Activated naive CD8-positive, alpha-beta T cell treated with anti-CD3 and anti-CD28 coated beads for 36 hours (primary cell): ENCODE measurements around the gene DDX24. TPM values are rescaled to one million over a fixed set of nuclear protein-coding genes. Genes with fewer than 3 reads are reported as not detected.

ENCODE experiments used
- DNase-seq: peaks from one replicate; pipeline ENCODE4 v3.0.0; 2021
- H3K27ac Mint-ChIP-seq: one replicate; pipeline ENCODE4 v1.8.0; 2022; ENCODE audit warnings: mild to moderate bottlenecking, moderate library complexity, mixed read lengths
- H3K27me3 Mint-ChIP-seq: one replicate; pipeline ENCODE4 v1.8.0; 2022; ENCODE audit warnings: mild to moderate bottlenecking, mixed read lengths
- H3K36me3 Mint-ChIP-seq: one replicate; pipeline ENCODE4 v1.8.0; 2021; ENCODE audit warnings: mild to moderate bottlenecking, mixed read lengths
- H3K4me1 Mint-ChIP-seq: one replicate; pipeline ENCODE4 v1.8.0; 2021; ENCODE audit warnings: mixed read lengths
- H3K4me3 Mint-ChIP-seq: one replicate; pipeline ENCODE4 v1.8.0; 2022; ENCODE audit warnings: mild to moderate bottlenecking, moderate library complexity, mixed read lengths
- H3K9me3 Mint-ChIP-seq: one replicate; pipeline ENCODE4 v1.8.0; 2022; ENCODE audit warnings: mixed read lengths
- total RNA-seq, 2 experiments: library from RNA; stranded (reverse); gene quantifications; one replicate each; pipeline ENCODE4 v1.2.3, GENCODE V29; 2021

The DDX24 gene
- total RNA-seq, 2 experiments from 2014 or later, result 320 to 332 TPM

GRCh38 chr14:94041551-94042346, 39.3 kb downstream of the DDX24 start:
- Mint-ChIP-seq H3K4me3 (no peak overlapping the region), H3K27me3 (no peaks in the 10 kb centered on the region), H3K4me1 (peaks cover 1% of the 10 kb centered on the region)

GRCh38 chr14:94040796-94041195, 40.2 kb downstream of the DDX24 start:
- no peak for DNase-seq
- peaks cover 3% of the 10 kb centered on the region for H3K4me1 Mint-ChIP-seq
- no peaks in the 10 kb centered on the region for H3K27me3 Mint-ChIP-seq
- H3K27ac Mint-ChIP-seq, result no peak overlapping the region
- no peak overlapping the region for H3K4me3 Mint-ChIP-seq
- no peaks in the 10 kb centered on the region for H3K36me3 Mint-ChIP-seq
- no peaks in the 10 kb centered on the region for H3K9me3 Mint-ChIP-seq

More at GRCh38 chr14:94041551-94042346, 39.3 kb downstream of the DDX24 start:
- Mint-ChIP-seq H3K9me3 (no peaks in the 10 kb centered on the region), H3K27ac (no peak overlapping the region), H3K36me3 (no peaks in the 10 kb centered on the region)
- no peak for DNase-seq

GRCh38 chr14:94040247-94040646, 40.8 kb downstream of the DDX24 start:
- H3K36me3 Mint-ChIP-seq, result no peaks in the 10 kb centered on the region
- H3K9me3 Mint-ChIP-seq, result no peaks in the 10 kb centered on the region
- H3K27me3 Mint-ChIP-seq, result no peaks in the 10 kb centered on the region
- DNase-seq, result no peak
- H3K4me1 Mint-ChIP-seq, result peaks cover 3% of the 10 kb centered on the region
- H3K27ac Mint-ChIP-seq, result no peak overlapping the region
- no peak overlapping the region for H3K4me3 Mint-ChIP-seq

- Mint-ChIP-seq H3K9me3 (no peaks in the 10 kb centered on the region), H3K4me1 (peaks cover 3% of the 10 kb centered on the region), H3K27ac (peak overlapping the region; percentile 19), H3K36me3 (no peaks in the 10 kb centered on the region), H3K27me3 (no peaks in the 10 kb centered on the region), H3K4me3 (no peak overlapping the region)
- DNase-seq, result no peak
These were observed 41.9 kb downstream of the DDX24 start for GRCh38 chr14:94038921-94039629.

DNA sequence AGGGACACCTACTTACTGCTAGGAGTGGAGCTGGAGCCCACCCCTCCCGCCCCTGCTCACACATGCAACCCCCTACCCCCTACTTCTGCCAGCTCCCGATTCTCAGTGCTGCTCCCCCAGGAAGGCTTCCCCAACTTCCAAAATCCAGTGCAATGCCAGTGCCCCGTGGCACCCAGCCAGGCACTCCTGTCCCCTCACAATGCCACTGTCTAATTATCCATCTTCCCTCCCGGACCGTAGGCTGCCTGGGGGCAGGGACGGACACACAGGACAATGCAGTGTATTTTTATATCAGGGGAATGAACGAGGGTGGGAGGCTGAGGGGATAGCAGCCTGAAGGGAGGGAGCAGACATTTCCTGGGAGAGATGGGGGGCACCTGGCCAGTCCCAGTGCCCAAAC, 42.5 kb downstream of the DDX24 start:
- Mint-ChIP-seq H3K4me1 (peaks cover 3% of the 10 kb centered on the region), H3K9me3 (no peaks in the 10 kb centered on the region), H3K27me3 (no peaks in the 10 kb centered on the region), H3K27ac (no peak overlapping the region), H3K36me3 (no peaks in the 10 kb centered on the region), H3K4me3 (no peak overlapping the region)
- no peak for DNase-seq

DNA sequence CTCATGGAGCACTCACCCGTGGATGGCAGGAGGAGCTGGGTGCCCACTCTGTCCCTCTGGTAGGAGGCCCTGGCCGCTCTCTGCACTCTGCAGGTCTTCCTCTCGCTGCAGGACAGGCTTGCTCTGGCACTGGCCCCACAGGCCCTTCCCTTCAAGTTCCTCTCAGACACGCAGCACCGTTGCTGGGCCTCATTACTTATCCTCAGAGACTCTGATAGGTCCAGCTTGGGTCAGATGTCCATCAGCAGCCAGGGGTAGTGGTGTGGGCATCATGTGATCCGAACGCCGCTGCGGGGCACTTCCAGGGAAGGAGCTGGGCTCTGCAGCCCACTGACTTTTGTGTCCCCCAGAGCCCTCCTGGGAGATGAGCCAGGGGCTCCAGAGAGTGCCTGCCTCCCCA, 43.0 kb downstream of the DDX24 start:
- H3K9me3 Mint-ChIP-seq, result no peaks in the 10 kb centered on the region
- H3K27ac Mint-ChIP-seq, result no peak overlapping the region
- H3K36me3 Mint-ChIP-seq, result no peaks in the 10 kb centered on the region
- no peaks in the 10 kb centered on the region for H3K27me3 Mint-ChIP-seq
- no peak overlapping the region for H3K4me3 Mint-ChIP-seq
- no peak for DNase-seq
- peaks cover 3% of the 10 kb centered on the region for H3K4me1 Mint-ChIP-seq

GRCh38 chr14:94036313-94037167, 44.5 kb downstream of the DDX24 start:
- H3K9me3 Mint-ChIP-seq, result no peaks in the 10 kb centered on the region
- H3K4me3 Mint-ChIP-seq, result no peak overlapping the region
- peak; percentile 70 for DNase-seq
- H3K4me1 Mint-ChIP-seq, result peaks cover 3% of the 10 kb centered on the region
- H3K36me3 Mint-ChIP-seq, result no peaks in the 10 kb centered on the region
- no peak overlapping the region for H3K27ac Mint-ChIP-seq
- H3K27me3 Mint-ChIP-seq, result no peaks in the 10 kb centered on the region

- no peak for DNase-seq
- no peak overlapping the region for H3K27ac Mint-ChIP-seq
These were observed 46.1 kb downstream of the DDX24 start for GRCh38 chr14:94034886-94035285.

DNA sequence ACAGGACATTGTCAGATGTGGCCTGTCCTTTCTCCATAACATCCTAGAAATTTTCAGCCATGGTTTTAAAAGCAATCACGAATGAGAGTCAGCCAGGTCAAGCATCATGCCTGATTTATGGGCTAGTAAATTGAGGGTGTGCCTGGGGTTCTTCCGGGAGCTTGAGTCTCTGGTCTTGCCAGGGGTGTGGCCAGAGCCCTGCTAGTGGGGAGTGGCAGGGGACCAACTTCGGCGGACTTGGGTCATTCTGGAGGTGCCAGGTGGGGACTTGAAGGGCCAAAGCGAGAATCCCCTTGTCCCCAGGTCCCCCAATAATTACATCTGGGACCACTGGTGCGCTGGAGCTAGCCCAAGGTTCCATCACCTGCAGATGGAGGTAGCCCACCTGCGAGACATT, 49.1 kb downstream of the DDX24 start:
- Mint-ChIP-seq H3K36me3 (no peaks in the 10 kb centered on the region), H3K4me1 (peaks cover 3% of the 10 kb centered on the region), H3K27ac (no peak overlapping the region), H3K4me3 (no peak overlapping the region), H3K27me3 (no peaks in the 10 kb centered on the region), H3K9me3 (no peaks in the 10 kb centered on the region)
- DNase-seq, result no peak

More at GRCh38 chr14:94034886-94035285, 46.1 kb downstream of the DDX24 start:
- no peaks in the 10 kb centered on the region for H3K27me3 Mint-ChIP-seq
- no peaks in the 10 kb centered on the region for H3K36me3 Mint-ChIP-seq
- H3K9me3 Mint-ChIP-seq, result no peaks in the 10 kb centered on the region
- H3K4me1 Mint-ChIP-seq, result peaks cover 3% of the 10 kb centered on the region
- no peak overlapping the region for H3K4me3 Mint-ChIP-seq

GRCh38 chr14:94031161-94031882, 49.7 kb downstream of the DDX24 start:
- Mint-ChIP-seq H3K4me1 (no peaks in the 10 kb centered on the region), H3K36me3 (no peaks in the 10 kb centered on the region), H3K27me3 (no peaks in the 10 kb centered on the region)

GRCh38 chr14:94030571-94030970, 50.4 kb downstream of the DDX24 start:
- Mint-ChIP-seq H3K27me3 (no peaks in the 10 kb centered on the region), H3K4me3 (no peak overlapping the region), H3K9me3 (no peaks in the 10 kb centered on the region), H3K36me3 (no peaks in the 10 kb centered on the region), H3K4me1 (peaks cover 4% of the 10 kb centered on the region), H3K27ac (no peak overlapping the region)
- no peak for DNase-seq

More at GRCh38 chr14:94031161-94031882, 49.7 kb downstream of the DDX24 start:
- Mint-ChIP-seq H3K9me3 (no peaks in the 10 kb centered on the region), H3K27ac (no peak overlapping the region), H3K4me3 (no peak overlapping the region)
- no peak for DNase-seq

- no peaks in the 10 kb centered on the region for H3K9me3 Mint-ChIP-seq
- no peaks in the 10 kb centered on the region for H3K36me3 Mint-ChIP-seq
- no peak overlapping the region for H3K4me3 Mint-ChIP-seq
- DNase-seq, result no peak
- H3K27ac Mint-ChIP-seq, result no peak overlapping the region
- peaks cover 4% of the 10 kb centered on the region for H3K4me1 Mint-ChIP-seq
- H3K27me3 Mint-ChIP-seq, result no peaks in the 10 kb centered on the region
These were observed 51.3 kb downstream of the DDX24 start for GRCh38 chr14:94029671-94030203.

DNA sequence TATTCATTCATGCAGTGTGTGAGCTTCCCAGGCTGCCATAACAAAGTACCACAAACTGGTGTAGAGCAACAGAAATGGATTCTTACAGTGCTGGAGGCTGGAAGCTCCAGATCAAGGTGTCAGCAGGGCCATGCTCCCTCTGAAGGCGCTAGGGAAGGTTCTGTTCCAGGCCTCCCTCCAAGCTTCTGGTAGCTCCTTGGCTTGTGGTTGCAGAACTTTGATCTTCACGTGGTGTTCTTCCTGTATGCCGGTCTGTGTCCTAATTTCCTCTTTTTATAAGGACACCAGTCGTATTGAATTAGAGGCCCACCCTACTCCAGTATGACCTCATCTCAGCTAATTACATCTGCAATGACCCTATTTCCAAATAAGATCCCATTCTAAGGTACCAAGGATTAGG, 51.7 kb downstream of the DDX24 start:
- Mint-ChIP-seq H3K27me3 (no peaks in the 10 kb centered on the region), H3K4me3 (no peak overlapping the region), H3K9me3 (no peaks in the 10 kb centered on the region), H3K4me1 (peaks cover 4% of the 10 kb centered on the region), H3K36me3 (no peaks in the 10 kb centered on the region), H3K27ac (no peak overlapping the region)
- no peak for DNase-seq

DNA sequence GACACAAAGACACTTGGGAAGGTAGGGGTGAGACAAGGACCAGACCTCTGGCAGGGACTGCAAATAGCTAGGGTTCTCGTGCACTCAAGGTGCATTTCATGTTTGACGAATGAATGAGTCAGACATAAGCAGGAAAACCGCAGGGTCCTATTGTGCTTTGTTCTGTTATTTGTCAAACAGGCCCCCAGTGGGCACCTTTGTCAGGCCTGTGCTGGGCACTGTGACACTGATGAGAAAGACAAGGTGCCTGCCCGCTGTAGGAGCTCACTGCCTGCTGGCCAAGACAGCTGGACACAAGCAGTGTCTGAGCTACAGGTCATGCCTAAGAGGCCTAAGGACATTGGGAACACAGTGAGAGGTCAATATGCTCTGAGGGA, 52.6 kb downstream of the DDX24 start:
- Mint-ChIP-seq H3K27ac (no peak overlapping the region), H3K4me3 (no peak overlapping the region), H3K4me1 (peaks cover 4% of the 10 kb centered on the region), H3K9me3 (no peaks in the 10 kb centered on the region), H3K36me3 (no peaks in the 10 kb centered on the region), H3K27me3 (peaks cover 4% of the 10 kb centered on the region)
- DNase-seq, result no peak
